Stimulated activated CD8-positive, alpha-beta memory T cell treated with anti-CD3 and anti-CD28 coated beads, Interleukin-15, amount 100 ng/mL, for 24 hours (primary cell): Measurements from ENCODE around the gene PTPRJ.

ENCODE experiments used
- DNase-seq: peaks from one replicate; pipeline ENCODE4 v3.0.0-alpha.2; 2020; ENCODE audit warnings: low read depth

Gene PTPRJ

GRCh38 chr11:48094643-48095339, 114.4 kb downstream of the PTPRJ start:
- no peak for DNase-seq

- no peak for DNase-seq
Measured at GRCh38 chr11:48095779-48096470, 115.6 kb downstream of the PTPRJ start.

GRCh38 chr11:48096588-48097525, 116.5 kb downstream of the PTPRJ start:
- DNase-seq, result no peak

- no peak for DNase-seq
Measured at GRCh38 chr11:48098024-48098423, 117.7 kb downstream of the PTPRJ start.

- DNase-seq, result no peak
Measured at GRCh38 chr11:48099916-48100446, 119.6 kb downstream of the PTPRJ start.

GRCh38 chr11:48101044-48101733, 120.8 kb downstream of the PTPRJ start:
- DNase-seq, result no peak

- no peak for DNase-seq
Measured at GRCh38 chr11:48101958-48102357, 121.6 kb downstream of the PTPRJ start.

- DNase-seq, result no peak
Measured at GRCh38 chr11:48103621-48104567, 123.5 kb downstream of the PTPRJ start.

GRCh38 chr11:48104568-48104924, 124.2 kb downstream of the PTPRJ start:
- no peak for DNase-seq

GRCh38 chr11:48105096-48105990, 125.0 kb downstream of the PTPRJ start:
- DNase-seq, result no peak

- no peak for DNase-seq
Measured at GRCh38 chr11:48106166-48106565, 125.8 kb downstream of the PTPRJ start.

- no peak for DNase-seq
Measured at GRCh38 chr11:48107188-48107704, 126.9 kb downstream of the PTPRJ start.

- DNase-seq, result no peak
Measured at GRCh38 chr11:48108231-48109045, 128.1 kb downstream of the PTPRJ start.

GRCh38 chr11:48109046-48109666, 128.8 kb downstream of the PTPRJ start:
- no peak for DNase-seq

GRCh38 chr11:48110509-48110766, 130.1 kb downstream of the PTPRJ start:
- DNase-seq, result no peak

GRCh38 chr11:48111891-48112290, 131.5 kb downstream of the PTPRJ start:
- DNase-seq, result no peak

GRCh38 chr11:48114740-48115139, 134.4 kb downstream of the PTPRJ start:
- no peak for DNase-seq
